HUDEP-2 (cell line): Measurements from ENCODE around the gene HSPA9.

Source experiments
- DNase-seq, 76 experiments: peaks; one replicate each; lab custom pipeline; 2025; ENCODE audit not compliant: unreplicated experiment in 76 of 76; lab: John Stamatoyannopoulos, UW

HSPA9 gene

GRCh38 chr5:138565100-138565821 lies 9.9 kb downstream of the HSPA9 start:
- DNase-seq = no peak

GRCh38 chr5:138564242-138564641 lies 11.0 kb downstream of the HSPA9 start:
- DNase-seq = no peak

- no peak for DNase-seq
Observed at GRCh38 chr5:138563340-138564118, 11.7 kb downstream of the HSPA9 start.

GRCh38 chr5:138560971-138561370 lies 14.2 kb downstream of the HSPA9 start:
- DNase-seq = no peak

- DNase-seq = no peak
Observed at GRCh38 chr5:138559937-138560336, 15.3 kb downstream of the HSPA9 start.

- DNase-seq = no peak
Observed at GRCh38 chr5:138557677-138558076, 17.5 kb downstream of the HSPA9 start.

GRCh38 chr5:138554143-138554542 lies 21.1 kb downstream of the HSPA9 start:
- DNase-seq = no peak

GRCh38 chr5:138553437-138554095 lies 21.6 kb downstream of the HSPA9 start:
- no peak for DNase-seq

- no peak for DNase-seq
Observed at GRCh38 chr5:138552657-138553056, 22.5 kb downstream of the HSPA9 start.

GRCh38 chr5:138549414-138549813 lies 25.8 kb downstream of the HSPA9 start:
- DNase-seq = no peak

GRCh38 chr5:138545919-138546562 lies 29.2 kb downstream of the HSPA9 start:
- no peak for DNase-seq

- peak in 15 of 76 experiments; percentile 8 to 43 (median 24) for DNase-seq
Observed at GRCh38 chr5:138544181-138545134, 30.7 kb downstream of the HSPA9 start.

- DNase-seq = peak in 9 of 76 experiments; percentile 43 to 75 (median 58)
Observed at GRCh38 chr5:138543730-138544104, 31.5 kb downstream of the HSPA9 start.

- peak; percentile 75 to 100 (median 99) for DNase-seq
Observed at GRCh38 chr5:138542956-138543729, 32.1 kb downstream of the HSPA9 start, which contains the start of gene ETF1. ETF1 (minus strand) TSS chr5:138543236; CDS start chr5:138542918, 318 bp downstream.

GRCh38 chr5:138542180-138542955 lies 32.8 kb downstream of the HSPA9 start:
- peak in 3 of 76 experiments; percentile 10 to 28 (median 26) for DNase-seq

- peak in 21 of 76 experiments; percentile 2 to 44 (median 24) for DNase-seq
Observed at GRCh38 chr5:138541511-138542179, 33.6 kb downstream of the HSPA9 start.

GRCh38 chr5:138539791-138540190 lies 35.4 kb downstream of the HSPA9 start:
- DNase-seq = no peak
